ENCODE measurements around the gene DMAC2.

DNA sequence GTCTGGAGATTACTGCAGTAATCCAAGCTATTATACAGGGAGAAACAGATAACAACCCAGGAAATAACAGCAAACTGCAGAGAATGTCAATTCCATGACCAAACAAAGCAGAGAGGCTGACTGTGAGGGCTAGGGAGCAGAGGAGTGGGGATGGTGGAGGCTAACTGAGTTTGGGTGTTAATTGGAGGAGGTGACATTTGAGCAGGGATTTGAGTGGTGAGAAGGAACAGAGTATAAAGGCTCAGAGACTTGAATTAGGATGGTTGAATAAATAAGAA is 3.1 kb downstream of the DMAC2 start:
- TF ChIP-seq PTBP1 (IDR thresholded peaks at IDR 0.05; ENCODE audit: low read depth, low read length, poor library complexity, severe bottlenecking) = no peak
- TF ChIP-seq MIER3 (CRISPR knock-in tag; IDR thresholded peaks at IDR 0.05; ENCODE audit: borderline replicate concordance) = no peak
- TF ChIP-seq CERS6 (CRISPR knock-in tag; IDR thresholded peaks at IDR 0.05) = no peak
- no peak for TF ChIP-seq ZBTB33 (CRISPR knock-in tag; IDR thresholded peaks at IDR 0.05)
- no peak for TF ChIP-seq CCDC6 (CRISPR knock-in tag; IDR thresholded peaks at IDR 0.05)
- TF ChIP-seq KMT2A (CRISPR knock-in tag; IDR thresholded peaks at IDR 0.05) = no peak
- no peak for TF ChIP-seq TARDBP (CRISPR knock-in tag; IDR thresholded peaks at IDR 0.05)
- TF ChIP-seq POLR2A (IDR thresholded peaks at IDR 0.05; ENCODE audit: insufficient read depth in 1 of 2, low read depth in 2 of 2, low read length in 2 of 2) = no peak
- TF ChIP-seq ZNF225 (CRISPR knock-in tag; IDR thresholded peaks at IDR 0.05) = no peak
- TF ChIP-seq ZBTB1 (CRISPR knock-in tag; IDR thresholded peaks at IDR 0.05; ENCODE audit: borderline replicate concordance) = no peak

All from HepG2 (cell line).